NOMO-1 treated with dmso at 0.1 percent for 144 hours (cell line): ENCODE results near the gene MYRIP.

ENCODE experiments used
- DNase-seq: peaks from one replicate; lab custom pipeline; 2025; ENCODE audit not compliant: unreplicated experiment; lab: John Stamatoyannopoulos, UW

The MYRIP gene

DNA sequence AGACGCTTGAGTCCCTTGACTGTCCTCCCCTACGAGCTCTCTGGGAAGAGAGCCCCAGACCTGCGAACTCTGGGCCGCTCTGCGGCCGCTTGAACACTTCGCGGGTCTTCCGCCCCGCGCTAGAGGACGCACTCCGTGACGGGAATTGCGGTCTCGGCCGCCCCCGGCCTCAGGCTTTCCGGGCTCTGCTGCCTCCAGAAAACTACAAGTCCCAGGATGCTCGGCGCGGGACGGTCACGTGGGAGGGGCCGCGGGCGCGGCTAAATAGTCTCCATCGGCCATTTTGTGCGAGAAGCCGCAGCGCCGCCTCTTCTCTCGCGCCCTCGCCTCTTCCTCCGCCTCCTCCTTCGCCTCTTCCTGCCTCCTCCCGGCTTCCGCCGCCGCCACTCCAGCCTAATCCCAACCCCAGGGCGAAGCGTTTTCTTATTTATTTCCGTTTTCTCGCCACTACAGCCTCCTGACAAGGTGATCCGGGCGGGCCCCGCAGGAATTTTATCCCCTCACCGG, 500.1 kb downstream of the MYRIP start, which contains the start of gene EIF1B:
TSS of gene EIF1B (plus strand) at position 290 of the 507 bp plus-strand sequence. CDS start 235 bp downstream, outside the sequence.
- DNase-seq = peak; percentile 94
